NT2/D1 (cell line): ENCODE data around the gene BCAT1.
A peak's percentile ranks its signal among the peaks of the same experiment; 100 is the strongest.

Source experiments
- DNase-seq: peaks from one replicate; pipeline ENCODE4 v3.0.0-alpha.2; 2011; ENCODE audit warnings: low read depth, low spot score
- H3K27me3 ChIP-seq: 2 replicates; pipeline ENCODE4 v1.6.0; 2011; ENCODE audit warnings: mild to moderate bottlenecking; ENCODE audit not compliant: insufficient read length, insufficient read depth
- H3K36me3 ChIP-seq: 2 replicates; pipeline ENCODE4 v1.6.1; 2011; ENCODE audit warnings: mild to moderate bottlenecking, low read length, mixed read lengths; ENCODE audit not compliant: insufficient read depth, insufficient read length
- H3K4me1 ChIP-seq: 2 replicates; pipeline ENCODE4 v1.5.1; 2011; ENCODE audit not compliant: insufficient read depth, insufficient read length
- H3K4me3 ChIP-seq: 2 replicates; pipeline ENCODE4 v1.5.1; 2011; ENCODE audit warnings: low read depth; ENCODE audit not compliant: insufficient read length
- H3K9ac ChIP-seq: 2 replicates; pipeline ENCODE4 v1.6.0; 2011; ENCODE audit warnings: low read depth; ENCODE audit not compliant: insufficient read length
- H3K9me3 ChIP-seq: 2 replicates; pipeline ENCODE4 v1.5.1; 2011; ENCODE audit warnings: mild to moderate bottlenecking, low read length; ENCODE audit not compliant: insufficient read depth
- SUZ12 ChIP-seq: IDR thresholded peaks from 2 replicates; pipeline ENCODE4 v1.6.1; 2011; ENCODE audit not compliant: insufficient read length, insufficient read depth; ENCODE audit errors: extremely low read depth
- YY1 ChIP-seq: IDR thresholded peaks from 2 replicates; pipeline ENCODE4 v1.6.1; 2011; ENCODE audit not compliant: insufficient read length, insufficient read depth
- ZNF274 ChIP-seq: IDR thresholded peaks from 2 replicates; pipeline ENCODE4 v1.6.1; 2011; ENCODE audit warnings: mild to moderate bottlenecking, low read depth, low read length

Gene BCAT1

GRCh38 chr12:24864796-24865125 lies 84.1 kb downstream of the BCAT1 start:
- Histone ChIP-seq H3K4me1 (peaks cover 4% of the 10 kb centered on the region), H3K27me3 (no peaks in the 10 kb centered on the region), H3K9ac (no peak overlapping the region), H3K9me3 (peaks cover 81% of the 10 kb centered on the region), H3K4me3 (no peak overlapping the region), H3K36me3 (peaks cover 53% of the 10 kb centered on the region)
- no peak for TF ChIP-seq ZNF274
- no peak for TF ChIP-seq SUZ12
- no peak for TF ChIP-seq YY1
- peak; percentile 42 for DNase-seq

GRCh38 chr12:24861766-24862540 lies 86.9 kb downstream of the BCAT1 start:
- TF ChIP-seq SUZ12 (no peak), ZNF274 (no peak), YY1 (no peak)
- Histone ChIP-seq H3K4me1 (peaks cover 4% of the 10 kb centered on the region), H3K27me3 (no peaks in the 10 kb centered on the region), H3K4me3 (no peak overlapping the region), H3K9ac (no peak overlapping the region), H3K36me3 (peaks cover 48% of the 10 kb centered on the region), H3K9me3 (peaks cover 69% of the 10 kb centered on the region)
- DNase-seq, result peak; percentile 35

GRCh38 chr12:24860546-24860945 lies 88.4 kb downstream of the BCAT1 start:
- no peak for DNase-seq
- no peak for TF ChIP-seq ZNF274
- no peak for TF ChIP-seq YY1
- no peak for TF ChIP-seq SUZ12
- Histone ChIP-seq H3K9ac (no peak overlapping the region), H3K36me3 (peaks cover 51% of the 10 kb centered on the region), H3K27me3 (no peaks in the 10 kb centered on the region), H3K9me3 (peaks cover 61% of the 10 kb centered on the region), H3K4me1 (peaks cover 4% of the 10 kb centered on the region), H3K4me3 (no peak overlapping the region)

- H3K36me3 ChIP-seq, result peaks cover 43% of the 10 kb centered on the region
- peaks cover 38% of the 10 kb centered on the region for H3K9me3 ChIP-seq
- H3K4me3 ChIP-seq, result no peak overlapping the region
- no peak overlapping the region for H3K9ac ChIP-seq
- H3K4me1 ChIP-seq, result no peaks in the 10 kb centered on the region
- no peak for DNase-seq
- H3K27me3 ChIP-seq, result no peaks in the 10 kb centered on the region
- TF ChIP-seq SUZ12 (no peak), YY1 (no peak), ZNF274 (no peak)
Measured at GRCh38 chr12:24856541-24856940, 92.4 kb downstream of the BCAT1 start.

GRCh38 chr12:24854908-24855307 lies 94.0 kb downstream of the BCAT1 start:
- peaks cover 50% of the 10 kb centered on the region for H3K36me3 ChIP-seq
- no peak for TF ChIP-seq SUZ12
- no peak for TF ChIP-seq YY1
- TF ChIP-seq ZNF274, result no peak

GRCh38 chr12:24854017-24854416 lies 94.9 kb downstream of the BCAT1 start:
- H3K27me3 ChIP-seq, result no peaks in the 10 kb centered on the region
- H3K9me3 ChIP-seq, result peaks cover 18% of the 10 kb centered on the region
- H3K4me1 ChIP-seq, result no peaks in the 10 kb centered on the region
- no peak for TF ChIP-seq SUZ12
- no peak for TF ChIP-seq YY1
- TF ChIP-seq ZNF274, result no peak
- H3K9ac ChIP-seq, result no peak overlapping the region
- no peak for DNase-seq
- peaks cover 57% of the 10 kb centered on the region for H3K36me3 ChIP-seq
- H3K4me3 ChIP-seq, result no peak overlapping the region

More at GRCh38 chr12:24854908-24855307, 94.0 kb downstream of the BCAT1 start:
- Histone ChIP-seq H3K4me1 (no peaks in the 10 kb centered on the region), H3K9me3 (peaks cover 21% of the 10 kb centered on the region), H3K27me3 (no peaks in the 10 kb centered on the region), H3K9ac (no peak overlapping the region), H3K4me3 (no peak overlapping the region)
- DNase-seq, result no peak

GRCh38 chr12:24853588-24853987 lies 95.3 kb downstream of the BCAT1 start:
- H3K36me3 ChIP-seq, result peaks cover 60% of the 10 kb centered on the region
- no peak for TF ChIP-seq SUZ12
- no peak for TF ChIP-seq YY1
- no peak for TF ChIP-seq ZNF274
- no peak for DNase-seq
- no peak overlapping the region for H3K4me3 ChIP-seq
- no peaks in the 10 kb centered on the region for H3K27me3 ChIP-seq
- H3K9me3 ChIP-seq, result peaks cover 15% of the 10 kb centered on the region
- H3K4me1 ChIP-seq, result no peaks in the 10 kb centered on the region
- no peak overlapping the region for H3K9ac ChIP-seq

GRCh38 chr12:24853094-24853493 lies 95.8 kb downstream of the BCAT1 start:
- Histone ChIP-seq H3K4me1 (no peaks in the 10 kb centered on the region), H3K27me3 (no peaks in the 10 kb centered on the region), H3K9me3 (peaks cover 10% of the 10 kb centered on the region), H3K36me3 (peaks cover 60% of the 10 kb centered on the region), H3K9ac (no peak overlapping the region), H3K4me3 (no peak overlapping the region)
- TF ChIP-seq ZNF274, result no peak
- TF ChIP-seq SUZ12, result no peak
- no peak for DNase-seq
